MM.1S (cell line): ENCODE results near the gene CHI3L1.
A peak's percentile ranks its signal among the peaks of the same experiment; 100 is the strongest.

ENCODE experiments used
- DNase-seq: peaks from one replicate; pipeline ENCODE4 v3.0.0-alpha.2; 2015
- H2AFZ ChIP-seq: fragments of 300-600 bp; sonication (generic); 2 replicates; pipeline ENCODE4 v1.6.0; 2016; ENCODE audit warnings: antibody characterized with exemption, low read length
- H3F3A ChIP-seq: fragments of 300-600 bp; sonication (generic); 2 replicates; pipeline ENCODE4 v1.6.1; 2016; ENCODE audit warnings: mild to moderate bottlenecking, antibody characterized with exemption, low read length, moderate library complexity, mixed read lengths; ENCODE audit not compliant: insufficient read depth
- H3K27ac ChIP-seq: fragments of 300-600 bp; sonication (generic); 2 replicates; pipeline ENCODE4 v1.5.1; 2016; ENCODE audit warnings: mild to moderate bottlenecking, low read length
- H3K27me3 ChIP-seq: fragments of 300-600 bp; sonication (generic); replicated peaks from 2 replicates; pipeline ENCODE4 v1.6.0; 2016; ENCODE audit warnings: low read length; ENCODE audit not compliant: insufficient read depth
- H3K36me3 ChIP-seq: fragments of 300-600 bp; sonication (generic); replicated peaks from 2 replicates; pipeline ENCODE4 v1.6.1; 2016; ENCODE audit warnings: mild to moderate bottlenecking, low read length, mixed read lengths; ENCODE audit not compliant: insufficient read depth
- H3K4me1 ChIP-seq: fragments of 300-600 bp; sonication (generic); 2 replicates; pipeline ENCODE4 v1.6.1; 2016; ENCODE audit warnings: low read length, mixed read lengths
- H3K4me2 ChIP-seq: fragments of 300-600 bp; sonication (generic); 2 replicates; pipeline ENCODE4 v1.6.0; 2016; ENCODE audit warnings: low read depth, low read length
- H3K4me3 ChIP-seq: fragments of 300-600 bp; sonication (generic); 2 replicates; pipeline ENCODE4 v1.5.1; 2016; ENCODE audit warnings: low read length, mixed read lengths
- H3K79me2 ChIP-seq: fragments of 300-600 bp; sonication (generic); 2 replicates; pipeline ENCODE4 v1.6.1; 2016; ENCODE audit warnings: mixed run types, low read length, mixed read lengths
- H3K9ac ChIP-seq: fragments of 300-600 bp; sonication (generic); 2 replicates; pipeline ENCODE4 v1.6.1; 2016; ENCODE audit warnings: low read length, mixed read lengths
- H3K9me2 ChIP-seq: fragments of 300-600 bp; sonication (generic); replicated peaks from 2 replicates; pipeline ENCODE4 v1.6.1; 2016; ENCODE audit warnings: mild to moderate bottlenecking, low read length, mixed read lengths; ENCODE audit not compliant: insufficient read depth
- H3K9me3 ChIP-seq: fragments of 300-600 bp; sonication (generic); replicated peaks from 2 replicates; pipeline ENCODE4 v1.6.1; 2016; ENCODE audit warnings: mild to moderate bottlenecking, low read length, mixed read lengths; ENCODE audit not compliant: insufficient read depth
- H4K20me1 ChIP-seq: fragments of 300-600 bp; sonication (generic); 2 replicates; pipeline ENCODE4 v1.6.1; 2016; ENCODE audit warnings: mild to moderate bottlenecking, low read length, moderate library complexity, mixed read lengths; ENCODE audit not compliant: insufficient read depth
- EZH2 ChIP-seq: fragments of 300-600 bp; sonication (generic); optimal IDR thresholded peaks from 2 replicates; pipeline ENCODE3; 2017; ENCODE audit warnings: low read depth, mild to moderate bottlenecking, antibody characterized with exemption, low read length, mixed read lengths
- EZH2phosphoT487 ChIP-seq: fragments of 300-600 bp; sonication (generic); IDR thresholded peaks from 2 replicates; pipeline ENCODE4 v1.6.1; 2018; ENCODE audit warnings: antibody characterized with exemption, low read length
- TF ChIP-seq, protein P1 (sequence below): fragments of 300-600 bp; sonication (generic); IDR thresholded peaks from 2 replicates; pipeline ENCODE4 v1.5.1; 2016; ENCODE audit warnings: antibody characterized with exemption, low read length, mixed read lengths

Gene CHI3L1

DNA sequence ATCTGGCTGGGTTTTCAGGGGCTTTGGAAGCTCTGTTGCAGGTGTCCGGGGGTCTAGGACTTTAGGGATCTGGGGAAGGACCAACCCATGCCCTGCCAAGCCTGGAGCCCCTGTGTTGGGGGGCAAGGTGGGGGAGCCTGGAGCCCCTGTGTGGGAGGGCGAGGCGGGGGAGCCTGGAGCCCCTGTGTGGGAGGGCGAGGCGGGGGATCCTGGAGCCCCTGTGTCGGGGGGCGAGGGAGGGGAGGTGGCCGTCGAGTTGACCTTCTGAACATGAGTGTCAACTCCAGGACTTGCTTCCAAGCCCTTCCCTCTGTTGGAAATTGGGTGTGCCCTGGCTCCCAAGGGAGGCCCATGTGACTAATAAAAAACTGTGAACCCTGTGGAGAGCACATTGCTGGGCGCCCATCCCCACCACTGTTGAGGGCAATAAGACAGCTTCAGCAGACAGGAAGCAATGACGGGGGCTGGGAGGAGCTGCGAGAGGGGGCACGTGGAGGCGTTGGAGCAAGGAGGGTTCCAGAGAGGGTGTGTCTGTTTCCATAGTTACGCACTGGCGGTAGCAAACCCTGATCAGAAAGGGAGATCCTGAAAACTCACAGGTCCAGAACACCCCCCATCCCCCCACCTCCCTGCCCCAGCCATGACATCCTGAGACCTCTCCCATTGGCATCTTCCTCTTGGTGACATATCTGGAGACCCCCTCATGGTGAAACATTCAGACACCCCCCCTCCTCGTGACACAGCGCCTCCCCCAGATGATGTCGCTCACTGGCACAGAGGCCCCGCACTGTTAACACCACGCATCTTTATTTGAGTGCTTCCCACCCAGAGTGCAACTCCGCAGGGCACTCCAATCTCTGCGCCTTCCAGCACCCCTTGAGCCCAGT lies 19.2 kb downstream of the CHI3L1 start:
- Histone ChIP-seq H3K4me1 (peaks cover 7% of the 10 kb centered on the region; the same call in 1 of the 2 replicates), H3K4me3 (no peak overlapping the region), H3K9me3 (no peaks in the 10 kb centered on the region), H3K27ac (no peak overlapping the region), H3K36me3 (no peaks in the 10 kb centered on the region), H3K4me2 (peak overlapping the region; percentile 58; the same call in 1 of the 2 replicates), H3K9ac (peak overlapping the region; percentile 2; the same call in 1 of the 2 replicates), H3K79me2 (no peaks in the 10 kb centered on the region), H3F3A (no peaks in the 10 kb centered on the region), H3K9me2 (no peaks in the 10 kb centered on the region), H3K27me3 (no peaks in the 10 kb centered on the region), H2AFZ (peak overlapping the region; percentile 66), H4K20me1 (no peaks in the 10 kb centered on the region)
- TF ChIP-seq EZH2phosphoT487 = no peak
- TF ChIP-seq, protein P1, sequence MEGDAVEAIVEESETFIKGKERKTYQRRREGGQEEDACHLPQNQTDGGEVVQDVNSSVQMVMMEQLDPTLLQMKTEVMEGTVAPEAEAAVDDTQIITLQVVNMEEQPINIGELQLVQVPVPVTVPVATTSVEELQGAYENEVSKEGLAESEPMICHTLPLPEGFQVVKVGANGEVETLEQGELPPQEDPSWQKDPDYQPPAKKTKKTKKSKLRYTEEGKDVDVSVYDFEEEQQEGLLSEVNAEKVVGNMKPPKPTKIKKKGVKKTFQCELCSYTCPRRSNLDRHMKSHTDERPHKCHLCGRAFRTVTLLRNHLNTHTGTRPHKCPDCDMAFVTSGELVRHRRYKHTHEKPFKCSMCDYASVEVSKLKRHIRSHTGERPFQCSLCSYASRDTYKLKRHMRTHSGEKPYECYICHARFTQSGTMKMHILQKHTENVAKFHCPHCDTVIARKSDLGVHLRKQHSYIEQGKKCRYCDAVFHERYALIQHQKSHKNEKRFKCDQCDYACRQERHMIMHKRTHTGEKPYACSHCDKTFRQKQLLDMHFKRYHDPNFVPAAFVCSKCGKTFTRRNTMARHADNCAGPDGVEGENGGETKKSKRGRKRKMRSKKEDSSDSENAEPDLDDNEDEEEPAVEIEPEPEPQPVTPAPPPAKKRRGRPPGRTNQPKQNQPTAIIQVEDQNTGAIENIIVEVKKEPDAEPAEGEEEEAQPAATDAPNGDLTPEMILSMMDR = no peak
- TF ChIP-seq EZH2 = no peak
- no peak for DNase-seq

DNA sequence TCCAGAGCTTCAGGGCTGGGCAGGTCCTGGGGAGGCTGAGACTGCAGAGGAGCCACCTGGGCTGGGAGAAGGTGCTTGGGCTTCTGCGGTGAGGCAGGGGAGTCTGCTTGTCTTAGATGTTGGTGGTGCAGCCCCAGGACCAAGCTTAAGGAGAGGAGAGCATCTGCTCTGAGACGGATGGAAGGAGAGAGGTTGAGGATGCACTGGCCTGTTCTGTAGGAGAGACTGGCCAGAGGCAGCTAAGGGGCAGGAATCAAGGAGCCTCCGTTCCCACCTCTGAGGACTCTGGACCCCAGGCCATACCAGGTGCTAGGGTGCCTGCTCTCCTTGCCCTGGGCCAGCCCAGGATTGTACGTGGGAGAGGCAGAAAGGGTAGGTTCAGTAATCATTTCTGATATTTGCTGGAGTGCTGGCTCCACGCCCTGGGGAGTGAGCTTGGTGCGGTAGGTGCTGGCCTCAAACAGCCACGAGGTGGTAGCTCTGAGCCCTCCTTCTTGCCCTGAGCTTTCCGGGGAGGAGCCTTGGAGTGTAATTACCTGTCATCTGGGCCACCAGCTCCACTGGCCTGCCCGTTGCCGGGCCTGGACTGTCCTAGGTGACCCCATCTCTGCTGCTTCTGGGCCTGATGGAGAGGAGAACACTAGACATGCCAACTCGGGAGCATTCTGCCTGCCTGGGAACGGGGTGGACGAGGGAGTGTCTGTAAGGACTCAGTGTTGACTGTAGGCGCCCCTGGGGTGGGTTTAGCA lies 20.1 kb downstream of the CHI3L1 start:
- no peaks in the 10 kb centered on the region for H3K27me3 ChIP-seq
- peak overlapping the region; percentile 58; the same call in 1 of the 2 replicates for H3K4me2 ChIP-seq
- H3K27ac ChIP-seq = no peak overlapping the region
- no peak overlapping the region for H3K4me3 ChIP-seq
- H2AFZ ChIP-seq = peak overlapping the region; percentile 66
- no peak for TF ChIP-seq EZH2phosphoT487
- TF ChIP-seq, protein P1 = peak; percentile 77
- H3K4me1 ChIP-seq = peaks cover 7% of the 10 kb centered on the region; the same call in 1 of the 2 replicates
- no peaks in the 10 kb centered on the region for H3K79me2 ChIP-seq
- no peaks in the 10 kb centered on the region for H3K9me3 ChIP-seq
- peak overlapping the region; percentile 2; the same call in 1 of the 2 replicates for H3K9ac ChIP-seq
- no peaks in the 10 kb centered on the region for H3K36me3 ChIP-seq
- DNase-seq = peak; percentile 82
- no peaks in the 10 kb centered on the region for H3K9me2 ChIP-seq
- H3F3A ChIP-seq = no peaks in the 10 kb centered on the region
- H4K20me1 ChIP-seq = no peaks in the 10 kb centered on the region

DNA sequence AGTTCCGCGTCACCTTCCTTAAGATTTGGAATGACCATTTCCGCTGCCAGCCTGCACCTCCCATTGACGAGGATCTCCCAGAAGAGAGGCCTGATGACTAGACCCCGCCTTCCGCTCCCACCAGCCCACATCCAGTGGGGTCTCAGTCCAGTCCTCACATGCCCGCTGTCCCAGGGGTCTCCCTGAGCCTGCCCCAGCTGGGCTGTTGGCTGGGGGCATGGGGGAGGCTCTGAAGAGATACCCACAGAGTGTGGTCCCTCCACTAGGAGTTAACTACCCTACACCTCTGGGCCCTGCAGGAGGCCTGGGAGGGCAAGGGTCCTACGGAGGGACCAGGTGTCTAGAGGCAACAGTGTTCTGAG lies 20.7 kb downstream of the CHI3L1 start:
- TF ChIP-seq EZH2phosphoT487 (no peak), EZH2 (no peak)
- TF ChIP-seq, protein P1 = no peak

More for the DNA sequence above, 20.7 kb downstream of the CHI3L1 start:
- H3K4me3 ChIP-seq = no peak overlapping the region
- H3K4me1 ChIP-seq = peaks cover 7% of the 10 kb centered on the region; the same call in 1 of the 2 replicates
- no peak overlapping the region for H3K9ac ChIP-seq
- H4K20me1 ChIP-seq = no peaks in the 10 kb centered on the region
- H3K4me2 ChIP-seq = no peak overlapping the region
- H3K36me3 ChIP-seq = no peaks in the 10 kb centered on the region
- no peaks in the 10 kb centered on the region for H3K79me2 ChIP-seq
- no peak overlapping the region for H3K27ac ChIP-seq
- no peak overlapping the region for H2AFZ ChIP-seq
- H3F3A ChIP-seq = no peaks in the 10 kb centered on the region
- H3K27me3 ChIP-seq = no peaks in the 10 kb centered on the region
- no peaks in the 10 kb centered on the region for H3K9me2 ChIP-seq
- no peak for DNase-seq
- no peaks in the 10 kb centered on the region for H3K9me3 ChIP-seq
